Lower leg skin (tissue), 4 donors: ENCODE results near the gene OTX1. TPM values are rescaled to one million over a fixed set of nuclear protein-coding genes. Genes with fewer than 3 reads are reported as not detected.

ENCODE experiments used
- DNase-seq, 2 donors: peaks; one replicate each; pipeline ENCODE4 v3.0.0-alpha.2; 2019; ENCODE audit warnings: low spot score in 2 of 2
- H3K4me3 ChIP-seq: fragments of 200-600 bp; sonication (generic); 2 replicates; pipeline ENCODE4 v1.5.1; 2017; ENCODE audit warnings: mild to moderate bottlenecking, low read depth; ENCODE audit not compliant: poor library complexity, severe bottlenecking
- POLR2A ChIP-seq, 2 donors: fragments of 450-650 bp; IDR thresholded peaks; one replicate each; pipeline ENCODE4 v1.6.1; 2016 to 2017; ENCODE audit warnings: antibody characterized with exemption in 2 of 2, mild to moderate bottlenecking in 1 of 2, moderate library complexity in 1 of 2
- whole genome bisulfite sequencing, 2 donors: methylation state at CpG; one replicate each; pipeline ENCODE4 v1.1.5; 2018; 5-methylcytosine and 5-hydroxymethylcytosine counted together
- intact Hi-C: fragments of 100-400 bp; cut with DNase I; formaldehyde crosslinking; loops from one replicate; pipeline ENCODE4 v1.15.0; 2023; ENCODE audit warnings: low total_unique reads
- total RNA-seq, 4 donors: library from RNA; depleted of rRNA; stranded (reverse); fragments of >200 nt; gene quantifications; one replicate each; pipeline ENCODE4 v1.1.0, GENCODE V29; 2016
- TF ChIP-seq, protein P1 (sequence below), 3 donors: fragments of 450-650 bp; IDR thresholded peaks; one replicate each; pipeline ENCODE4 v1.5.1; 2016; ENCODE audit warnings: antibody characterized with exemption in 3 of 3, mild to moderate bottlenecking in 3 of 3, moderate library complexity in 2 of 3

The OTX1 gene
- total RNA-seq, 4 donors from 2014 or later = 5.3 to 9.2 (median 8.0) TPM

- 97 to 98% methylated on average over 4 of the region's 4 CpGs for WGBS, 2 donors
- no peak for DNase-seq
Measured at GRCh38 chr2:63038034-63038433, 12.6 kb upstream of the OTX1 start.

DNA sequence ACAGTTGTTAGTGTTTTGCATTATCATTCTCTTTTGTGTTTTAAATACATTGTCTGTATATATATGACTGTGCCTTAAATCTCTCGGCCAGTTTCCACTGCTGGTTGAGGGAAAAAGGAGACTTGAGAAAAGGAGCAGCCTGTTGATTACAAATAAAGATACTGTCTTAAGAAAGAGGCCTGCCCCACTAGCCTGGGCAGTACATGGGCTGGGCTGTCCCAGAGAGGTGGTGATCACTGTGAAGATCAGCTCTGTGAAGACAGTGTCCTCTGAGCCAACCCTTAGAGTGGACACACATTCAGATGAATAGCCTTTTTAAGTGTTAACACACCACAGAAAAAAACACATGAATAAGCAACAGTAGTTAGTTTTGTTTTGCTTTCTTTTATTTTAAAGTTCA, 10.0 kb upstream of the OTX1 start:
- intact Hi-C loops = no loop called here
- WGBS, 2 donors = 98 to 100% methylated on average over 1 of the region's 1 CpG
- no peak for TF ChIP-seq POLR2A (IDR thresholded peaks at IDR 0.05)
- TF ChIP-seq, protein P1, sequence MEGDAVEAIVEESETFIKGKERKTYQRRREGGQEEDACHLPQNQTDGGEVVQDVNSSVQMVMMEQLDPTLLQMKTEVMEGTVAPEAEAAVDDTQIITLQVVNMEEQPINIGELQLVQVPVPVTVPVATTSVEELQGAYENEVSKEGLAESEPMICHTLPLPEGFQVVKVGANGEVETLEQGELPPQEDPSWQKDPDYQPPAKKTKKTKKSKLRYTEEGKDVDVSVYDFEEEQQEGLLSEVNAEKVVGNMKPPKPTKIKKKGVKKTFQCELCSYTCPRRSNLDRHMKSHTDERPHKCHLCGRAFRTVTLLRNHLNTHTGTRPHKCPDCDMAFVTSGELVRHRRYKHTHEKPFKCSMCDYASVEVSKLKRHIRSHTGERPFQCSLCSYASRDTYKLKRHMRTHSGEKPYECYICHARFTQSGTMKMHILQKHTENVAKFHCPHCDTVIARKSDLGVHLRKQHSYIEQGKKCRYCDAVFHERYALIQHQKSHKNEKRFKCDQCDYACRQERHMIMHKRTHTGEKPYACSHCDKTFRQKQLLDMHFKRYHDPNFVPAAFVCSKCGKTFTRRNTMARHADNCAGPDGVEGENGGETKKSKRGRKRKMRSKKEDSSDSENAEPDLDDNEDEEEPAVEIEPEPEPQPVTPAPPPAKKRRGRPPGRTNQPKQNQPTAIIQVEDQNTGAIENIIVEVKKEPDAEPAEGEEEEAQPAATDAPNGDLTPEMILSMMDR (IDR thresholded peaks at IDR 0.05) = no peak

More at GRCh38 chr2:63038034-63038433, 12.6 kb upstream of the OTX1 start:
- no peak for TF ChIP-seq POLR2A (IDR thresholded peaks at IDR 0.05)
- TF ChIP-seq, protein P1 (IDR thresholded peaks at IDR 0.05) = no peak
- no peak overlapping the region for H3K4me3 ChIP-seq
- intact Hi-C loops = no loop called here

DNA sequence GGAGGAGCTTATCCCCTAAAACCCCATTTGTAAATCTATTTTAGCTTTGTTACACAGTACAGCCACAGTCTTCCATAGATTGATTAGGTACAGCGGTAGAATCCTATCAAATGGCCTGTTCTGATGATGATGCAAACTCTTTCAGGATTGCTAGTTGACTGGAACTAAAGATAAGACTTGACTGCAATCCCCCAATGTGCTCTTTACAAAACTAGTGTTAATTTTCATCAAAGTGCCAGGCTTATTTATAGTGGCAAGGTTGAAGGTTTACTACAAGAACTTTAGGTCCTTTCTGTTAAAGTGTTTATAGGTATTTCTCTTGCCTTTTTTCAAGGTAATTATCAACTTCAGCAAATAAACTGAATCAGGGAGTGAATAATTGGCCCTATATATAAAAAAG, 9.0 kb upstream of the OTX1 start:
- 91 to 97% methylated on average over 1 of the region's 1 CpG for WGBS, 2 donors
- H3K4me3 ChIP-seq = no peak overlapping the region
- TF ChIP-seq POLR2A (IDR thresholded peaks at IDR 0.05) = no peak
- TF ChIP-seq, protein P1 (IDR thresholded peaks at IDR 0.05) = no peak
- no peak for DNase-seq
- intact Hi-C loops = no loop called here

More for the DNA sequence above, 10.0 kb upstream of the OTX1 start:
- H3K4me3 ChIP-seq = no peak overlapping the region
- DNase-seq = no peak

DNA sequence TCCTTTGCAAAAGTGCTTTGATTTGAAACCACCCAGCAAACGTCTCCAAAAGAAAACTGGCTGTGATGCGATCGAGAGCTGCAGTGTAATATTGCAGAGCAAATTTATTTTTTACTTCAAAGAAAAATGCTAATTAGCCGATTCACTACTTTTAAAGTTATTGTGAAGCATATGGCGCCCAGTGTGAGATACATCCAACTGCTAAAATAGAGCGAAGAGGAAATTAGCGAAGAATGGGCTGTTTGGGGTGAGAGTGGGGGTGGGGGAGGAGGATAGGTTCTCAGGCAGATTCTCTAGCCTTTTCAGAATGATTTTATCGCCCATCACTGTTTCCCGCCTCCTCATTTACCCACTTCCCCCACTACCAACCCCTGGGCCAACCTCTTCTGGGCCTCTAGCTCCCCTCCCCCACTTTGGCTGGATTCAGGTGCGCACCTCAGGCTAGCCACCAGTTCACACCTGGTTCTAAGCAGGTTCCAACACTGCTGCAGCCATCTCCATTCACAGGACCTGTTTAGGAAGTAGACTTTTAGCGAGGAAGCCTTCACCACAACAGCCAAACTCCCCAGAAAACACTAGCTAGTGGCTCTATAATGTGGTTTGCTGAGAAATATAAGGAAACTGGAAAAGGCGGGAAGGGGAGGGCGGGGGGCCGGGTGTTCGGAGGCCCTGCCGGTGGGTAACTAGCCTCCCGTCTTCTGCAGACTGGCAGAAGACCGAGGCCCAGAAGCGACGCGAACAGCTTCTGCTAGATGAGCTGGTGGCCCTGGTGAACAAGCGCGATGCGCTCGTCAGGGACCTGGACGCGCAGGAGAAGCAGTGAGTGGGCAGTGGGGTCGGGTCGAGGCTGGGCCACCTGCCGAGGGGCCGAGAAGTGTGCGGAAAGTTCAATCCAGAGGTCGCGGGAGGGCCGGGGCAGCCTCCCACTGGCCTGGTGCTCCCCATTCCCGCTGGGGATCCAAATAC, 6.0 kb upstream of the OTX1 start:
- WGBS, 2 donors = 96% methylated on average over 36 of the region's 36 CpGs
- DNase-seq = no peak
- TF ChIP-seq, protein P1 (IDR thresholded peaks at IDR 0.05) = no peak
- no peak for TF ChIP-seq POLR2A (IDR thresholded peaks at IDR 0.05)
- H3K4me3 ChIP-seq = no peak overlapping the region
- intact Hi-C loops = no loop called here

DNA sequence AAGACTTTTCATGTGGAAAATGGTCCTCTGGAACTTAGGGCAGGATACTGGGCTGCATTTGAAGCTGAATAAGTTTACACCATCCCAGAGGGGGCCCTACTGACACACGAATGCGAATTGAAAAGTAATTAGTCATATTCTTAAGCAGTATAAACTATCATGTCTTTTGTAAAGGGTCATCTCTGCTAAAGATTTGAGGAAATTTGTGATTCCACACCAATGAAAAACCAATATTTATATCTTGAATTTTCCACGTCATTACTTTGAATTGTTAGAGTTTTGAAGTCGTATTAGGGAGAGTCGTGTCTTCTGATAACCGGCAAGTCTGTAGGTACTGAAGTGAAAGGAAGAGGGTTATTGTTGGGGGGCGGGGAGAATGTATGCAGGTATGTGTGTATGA, 4.1 kb upstream of the OTX1 start:
- WGBS, 2 donors = 46 to 53% methylated on average over 7 of the region's 7 CpGs
- H3K4me3 ChIP-seq = no peak overlapping the region
- TF ChIP-seq, protein P1 (IDR thresholded peaks at IDR 0.05) = no peak
- TF ChIP-seq POLR2A (IDR thresholded peaks at IDR 0.05) = no peak
- no peak for DNase-seq
- intact Hi-C loops = no loop called here
